ENCODE data around the gene NUDT6.
"Not testable (repeated sequence)": the region's sequence is repeated elsewhere in the genome, so short reads cannot be mapped to it uniquely, and the experiment has no call there.

Gene NUDT6

GRCh38 chr4:122879001-122879400 lies 43.4 kb downstream of the NUDT6 start:
- no peak for DNase-seq (ENCODE audit: low read depth in 2 of 3, low spot score in 2 of 3)

- no peak for DNase-seq (ENCODE audit: low read depth in 2 of 3, low spot score in 2 of 3)
These were observed 45.9 kb downstream of the NUDT6 start for GRCh38 chr4:122876456-122876855.

DNA sequence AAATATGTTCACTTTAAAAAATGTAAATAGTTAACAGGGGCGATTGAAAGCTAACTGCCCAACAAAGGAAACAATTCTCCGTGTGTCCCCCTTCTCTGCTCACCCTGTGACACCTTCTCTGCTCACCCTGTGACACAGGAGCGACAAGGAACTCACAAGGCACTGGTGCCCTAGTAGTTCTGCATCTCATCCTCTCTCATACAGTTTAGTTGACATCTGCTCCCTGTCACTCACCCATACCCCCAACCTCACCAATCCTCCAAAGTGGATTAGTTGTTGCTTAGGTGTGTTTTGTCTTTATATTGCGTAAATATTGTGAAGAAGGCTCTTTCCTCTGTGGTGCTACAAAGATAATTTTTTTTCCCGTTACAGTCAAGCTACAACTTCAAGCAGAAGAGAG lies 46.4 kb downstream of the NUDT6 start:
- DNase-seq (ENCODE audit: low read depth in 2 of 3, low spot score in 2 of 3): no peak

DNA sequence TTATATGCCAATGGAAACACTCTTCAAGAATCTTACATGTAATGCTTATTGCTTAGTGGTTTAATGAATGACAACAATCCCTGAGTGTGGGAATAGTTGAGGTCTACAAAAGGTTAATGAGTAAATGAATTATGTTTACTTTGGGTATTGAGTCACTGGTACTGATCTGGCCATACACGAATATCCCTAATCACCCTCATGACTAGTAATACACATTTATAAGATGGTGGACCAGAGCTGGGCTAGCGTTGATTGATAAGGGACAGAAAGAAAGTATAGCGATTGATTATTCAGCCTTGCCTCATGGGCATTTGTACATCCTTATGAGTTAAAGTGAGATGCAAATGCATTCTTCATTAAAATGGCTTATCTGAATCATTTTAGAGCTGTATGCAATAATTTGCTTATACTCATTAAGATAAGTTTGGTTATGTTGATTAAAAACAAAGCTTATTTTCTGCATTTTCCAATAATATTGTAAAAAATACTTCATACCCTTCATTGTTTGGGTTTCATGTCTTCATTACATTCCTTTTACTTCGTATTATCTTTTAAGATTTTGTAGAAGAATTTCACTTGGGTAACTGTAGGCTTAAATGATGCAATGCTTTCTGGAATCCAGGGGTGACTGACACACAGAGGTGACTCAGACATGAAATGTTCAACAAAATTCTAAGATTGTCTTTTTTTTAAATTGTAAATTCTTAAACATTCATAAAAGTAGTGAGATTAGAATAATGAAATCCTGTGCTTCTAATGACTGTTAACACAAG lies 48.4 kb downstream of the NUDT6 start:
- DNase-seq (ENCODE audit: low read depth in 2 of 3, low spot score in 2 of 3): no peak

- no peak for DNase-seq (ENCODE audit: low read depth in 2 of 3, low spot score in 2 of 3)
These were observed 49.3 kb downstream of the NUDT6 start for GRCh38 chr4:122873146-122873545.

GRCh38 chr4:122868235-122868634 lies 54.2 kb downstream of the NUDT6 start:
- DNase-seq (ENCODE audit: low read depth in 2 of 3, low spot score in 2 of 3): not testable (repeated sequence)

DNA sequence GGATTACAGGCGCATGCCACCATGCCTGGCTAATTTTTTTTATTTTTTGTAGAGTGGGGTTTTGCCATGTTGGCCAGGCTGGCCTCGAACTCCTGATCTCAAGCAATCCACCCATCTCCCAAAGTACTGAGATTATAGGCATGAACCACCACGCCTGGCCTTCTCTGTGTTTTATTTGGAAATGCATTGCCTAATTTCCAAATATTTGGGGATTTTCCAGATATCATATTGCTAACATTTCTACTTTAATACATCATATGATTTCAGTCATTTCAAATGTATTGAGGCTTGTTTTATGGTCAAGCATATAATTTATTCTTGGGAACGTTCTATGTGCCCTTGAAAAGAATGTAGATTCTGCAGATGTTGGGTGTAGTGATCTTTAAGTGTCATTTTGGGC lies 57.0 kb downstream of the NUDT6 start:
- no peak for DNase-seq (ENCODE audit: low read depth in 2 of 3, low spot score in 2 of 3)

- DNase-seq (ENCODE audit: low read depth in 2 of 3, low spot score in 2 of 3): no peak
These were observed 58.8 kb downstream of the NUDT6 start for GRCh38 chr4:122863639-122864038.

- no peak for DNase-seq (ENCODE audit: low read depth in 2 of 3, low spot score in 2 of 3)
These were observed 61.0 kb downstream of the NUDT6 start for GRCh38 chr4:122861172-122861943.

- DNase-seq (ENCODE audit: low read depth in 2 of 3, low spot score in 2 of 3): no peak
These were observed 63.7 kb downstream of the NUDT6 start for GRCh38 chr4:122858705-122859104.

DNA sequence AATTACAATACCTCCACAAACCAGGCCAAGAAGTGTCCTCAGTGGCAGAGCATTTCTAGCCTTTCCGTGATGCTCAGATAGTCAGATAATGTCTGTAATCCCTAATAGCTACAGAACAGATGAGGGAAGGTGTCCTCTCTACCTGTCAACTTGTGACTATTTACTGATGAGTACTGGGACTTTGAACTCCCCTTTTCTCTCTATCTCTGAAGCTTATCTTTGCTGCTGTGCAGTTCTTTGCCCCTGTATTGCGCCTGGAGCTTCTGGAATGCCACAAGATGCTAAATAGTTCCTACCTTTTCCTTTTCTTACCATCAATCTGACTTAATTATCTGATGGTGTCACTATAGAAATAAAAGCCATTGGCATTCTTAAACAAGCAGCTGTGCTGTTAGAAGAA lies 65.2 kb downstream of the NUDT6 start:
- no peak for DNase-seq (ENCODE audit: low read depth in 2 of 3, low spot score in 2 of 3)

- no peak for DNase-seq (ENCODE audit: low read depth in 2 of 3, low spot score in 2 of 3)
These were observed 67.0 kb downstream of the NUDT6 start for GRCh38 chr4:122855353-122855890.

DNA sequence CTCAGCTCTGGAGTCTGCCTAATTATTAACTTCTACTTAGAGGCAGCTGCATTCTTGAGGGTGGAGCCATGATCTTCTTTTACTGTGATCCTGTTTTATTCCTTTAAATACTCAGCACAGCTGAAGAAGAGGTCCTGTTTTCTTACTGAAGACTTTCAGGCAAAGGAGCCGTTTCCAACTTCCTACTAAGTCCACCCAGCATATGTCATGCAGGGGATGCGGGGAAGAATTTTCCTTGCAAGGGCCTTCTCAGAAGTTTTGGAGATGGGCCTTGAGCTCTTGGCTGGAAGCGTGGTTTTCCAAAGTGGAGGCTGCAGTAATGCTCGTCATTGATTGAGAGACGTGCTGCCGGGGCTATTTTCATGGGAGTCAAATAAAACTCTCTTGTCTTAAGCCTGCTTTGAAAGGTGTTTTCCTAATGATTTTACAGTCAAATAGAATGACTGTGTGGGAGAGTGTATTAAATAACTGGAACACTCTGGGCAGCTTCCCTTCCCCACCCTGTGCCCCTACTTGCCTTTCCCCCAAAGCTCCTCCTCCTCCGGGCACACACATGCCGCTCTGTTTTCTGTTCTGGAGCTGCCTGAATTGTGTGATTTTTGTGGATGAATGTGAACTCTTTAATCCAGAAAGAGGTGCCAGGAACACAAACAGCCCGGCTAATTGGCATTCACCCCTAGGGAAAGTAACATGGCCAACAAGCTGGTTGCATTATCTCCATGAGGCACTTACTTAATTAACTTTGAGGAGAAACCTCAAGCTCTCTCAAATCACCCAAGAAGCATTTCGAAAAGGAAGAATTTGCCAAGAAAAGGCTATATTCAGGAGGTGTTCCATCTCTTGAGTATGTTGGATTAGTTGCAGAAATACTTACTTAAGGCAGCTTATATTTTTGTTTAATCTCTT lies 67.7 kb downstream of the NUDT6 start:
- no peak for DNase-seq (ENCODE audit: low read depth in 2 of 3, low spot score in 2 of 3)

GRCh38 chr4:122851568-122851967 lies 70.8 kb downstream of the NUDT6 start:
- DNase-seq (ENCODE audit: low read depth in 2 of 3, low spot score in 2 of 3): no peak

- not testable (repeated sequence) for DNase-seq (ENCODE audit: low read depth in 2 of 3, low spot score in 2 of 3)
These were observed 72.6 kb downstream of the NUDT6 start for GRCh38 chr4:122849789-122850188.

GRCh38 chr4:122847931-122848330 lies 74.5 kb downstream of the NUDT6 start:
- DNase-seq (ENCODE audit: low read depth in 2 of 3, low spot score in 2 of 3): no peak

GRCh38 chr4:122845760-122846159 lies 76.6 kb downstream of the NUDT6 start:
- no peak for DNase-seq (ENCODE audit: low read depth in 2 of 3, low spot score in 2 of 3)

DNA sequence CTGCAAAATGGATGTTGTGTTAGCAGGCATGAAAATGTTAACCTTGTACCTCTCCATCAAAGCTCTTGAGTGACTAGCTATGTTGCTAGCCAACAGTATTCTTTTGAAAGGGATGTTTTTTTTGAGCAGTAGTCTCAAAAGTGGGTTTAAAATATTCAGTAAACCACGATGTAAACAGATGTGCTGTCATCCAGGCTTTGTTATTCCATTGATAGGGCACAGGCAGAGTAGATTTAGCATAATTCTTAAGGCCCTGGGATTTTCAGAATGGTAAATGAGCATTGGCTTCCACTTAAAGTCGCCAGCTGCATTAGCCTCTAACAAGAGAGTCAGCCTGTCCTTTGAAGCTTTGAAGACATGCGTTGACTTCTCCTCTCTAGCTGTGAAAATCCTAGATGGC lies 77.3 kb downstream of the NUDT6 start:
- DNase-seq (ENCODE audit: low read depth in 2 of 3, low spot score in 2 of 3): no peak

DNA sequence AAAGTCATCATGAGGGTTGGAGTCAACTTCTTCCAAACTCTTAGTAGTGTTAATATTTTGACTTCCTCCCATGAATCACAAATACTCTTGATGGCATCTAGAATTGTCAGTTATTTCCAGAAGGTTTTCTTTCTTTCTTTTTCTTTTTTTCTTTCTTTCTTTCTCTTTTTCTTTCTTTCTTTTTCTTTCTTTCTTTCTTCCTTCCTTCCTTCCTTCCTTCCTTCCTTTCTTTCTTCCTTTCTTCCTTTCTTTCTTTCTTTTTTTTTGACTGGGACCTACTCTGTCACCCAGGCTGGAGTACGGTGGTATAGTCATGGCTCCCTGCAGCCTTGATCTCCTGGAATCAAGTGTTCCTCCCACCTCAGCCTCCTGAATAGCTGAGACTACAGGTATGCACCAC lies 78.0 kb downstream of the NUDT6 start:
- not testable (repeated sequence) for DNase-seq (ENCODE audit: low read depth in 2 of 3, low spot score in 2 of 3)

DNA sequence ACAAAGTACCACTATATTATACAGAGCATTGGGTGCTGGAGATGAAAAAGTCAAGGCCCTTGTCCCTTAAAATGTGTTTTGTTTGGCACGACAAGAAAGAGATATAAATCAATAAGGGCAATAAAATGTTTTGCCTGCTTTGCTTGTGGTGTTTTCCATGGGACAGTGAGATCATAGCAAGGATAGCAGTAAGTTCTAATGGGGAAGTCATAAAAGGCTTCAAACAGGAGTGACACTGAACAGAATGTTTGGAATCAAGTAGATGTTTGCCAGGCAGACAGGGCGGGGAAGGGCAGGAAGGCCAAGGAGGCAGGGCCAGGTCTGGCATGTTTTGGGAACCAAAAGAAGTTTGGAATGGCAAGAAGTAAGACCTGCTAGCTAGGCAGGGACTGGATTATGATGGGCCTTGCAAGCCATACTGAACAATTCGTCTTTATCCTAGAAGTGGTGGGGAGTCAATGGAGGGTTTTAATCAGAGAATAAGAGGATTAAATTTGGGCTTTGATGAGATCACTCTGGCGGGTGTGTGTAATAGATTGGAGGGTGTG lies 79.3 kb downstream of the NUDT6 start:
- no peak for DNase-seq (ENCODE audit: low read depth in 2 of 3, low spot score in 2 of 3)
